ENCODE data around the gene RHD.
A peak's percentile ranks its signal among the peaks of the same experiment; 100 is the strongest.
"Not testable (repeated sequence)": the region's sequence is repeated elsewhere in the genome, so short reads cannot be mapped to it uniquely, and the experiment has no call there.

Gene RHD

DNA sequence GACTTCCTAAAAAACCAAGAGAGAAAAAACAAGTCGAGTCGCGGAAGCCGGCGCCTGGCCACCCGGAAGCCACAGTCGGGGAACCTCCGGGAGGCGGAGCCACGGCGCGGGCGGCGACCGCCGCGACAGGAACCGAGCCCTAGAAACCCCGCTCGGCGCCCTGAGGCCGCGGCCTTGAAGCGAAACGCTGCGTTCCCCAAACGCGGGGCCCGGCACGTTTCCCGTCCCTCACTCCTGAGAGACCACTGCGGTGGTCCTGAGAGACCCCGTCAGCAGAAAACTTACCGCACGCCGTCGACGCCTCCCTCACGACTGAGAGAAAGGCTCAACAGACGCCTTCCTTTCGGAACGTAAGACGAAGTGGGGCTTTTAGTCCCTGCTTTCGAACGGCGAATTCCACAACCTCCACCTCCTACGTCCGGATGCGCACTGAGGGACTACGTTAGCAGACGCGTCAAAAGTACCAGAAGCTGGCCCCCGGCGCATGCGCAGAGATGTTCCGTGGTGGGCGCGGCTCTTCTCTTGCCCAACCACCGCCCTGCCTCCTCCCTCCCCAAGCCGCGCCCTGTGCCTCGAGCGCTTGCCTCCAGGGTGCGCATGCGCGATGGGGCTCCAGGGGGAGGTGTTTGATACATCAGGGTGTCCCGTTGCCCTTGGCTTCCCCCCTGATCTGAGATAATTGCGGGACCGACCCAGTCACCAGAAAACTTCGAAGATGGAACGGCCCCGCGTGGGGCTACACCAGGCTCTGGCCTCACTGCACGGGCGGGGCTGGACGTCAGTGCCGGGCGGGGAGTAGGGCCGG lies 25.1 kb upstream of the RHD start, which contains the start of gene RSRP1:
Gene RSRP1 (minus strand): TSS at position 431 of the 805 bp plus-strand sequence. CDS start 491 bp downstream, outside the sequence.
- H3K9me3 Mint-ChIP-seq: no peaks in the 10 kb centered on the region
- no peaks in the 10 kb centered on the region for H3K27me3 Mint-ChIP-seq (ENCODE audit: low read depth)
- peak within 1 kb of the TSS; percentile 98 for H3K27ac Mint-ChIP-seq
- peak within 1 kb of the TSS; percentile 98 for H3K4me3 Mint-ChIP-seq
- peaks cover 40% of the 10 kb centered on the region for H3K4me1 Mint-ChIP-seq (ENCODE audit: low read depth)
- peaks cover 49% of the 10 kb centered on the region for H3K36me3 Mint-ChIP-seq (ENCODE audit: low read depth)

DNA sequence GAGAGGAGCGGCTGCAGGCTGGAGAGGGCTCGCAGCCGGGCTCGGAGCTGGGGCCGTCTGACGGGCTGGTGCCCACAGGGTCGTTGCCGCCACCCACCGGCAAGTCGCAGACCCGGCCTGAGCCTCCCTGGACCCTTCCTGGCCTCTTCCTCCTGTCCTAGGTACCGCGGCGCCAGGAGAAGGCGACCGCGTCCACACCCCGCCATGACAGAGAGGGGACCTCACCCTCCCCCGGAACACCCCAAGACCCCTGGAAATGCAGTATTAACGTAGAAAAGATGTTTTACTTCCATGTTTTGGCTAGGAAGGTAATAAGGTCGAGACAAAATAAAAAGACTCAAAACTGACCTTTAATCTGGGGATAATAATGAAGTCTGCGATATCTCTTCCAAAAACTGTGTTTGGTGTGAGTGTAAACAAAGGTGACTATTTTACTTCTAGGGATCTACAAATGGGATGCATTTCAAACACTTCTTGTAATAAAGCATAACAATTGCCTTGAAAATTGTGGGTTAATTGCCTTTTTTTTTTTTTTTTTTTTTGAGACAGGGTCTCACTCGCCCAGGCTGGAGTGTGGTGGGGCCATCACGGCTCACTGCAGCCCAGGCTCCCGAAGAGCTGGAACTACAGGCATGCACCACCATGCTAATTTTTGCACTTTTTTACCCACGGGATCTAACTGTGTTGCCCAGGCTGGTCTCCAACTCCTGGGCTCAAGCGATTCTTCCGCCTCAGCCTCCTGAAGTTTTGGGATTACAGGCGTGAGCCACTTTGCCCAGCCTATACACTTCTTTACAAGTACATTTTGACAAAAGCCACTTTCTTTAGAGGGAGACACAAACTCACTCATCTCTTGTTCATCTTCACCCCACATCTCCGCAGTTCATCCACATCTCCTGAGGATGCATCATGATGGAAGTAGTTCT lies 24.2 kb upstream of the RHD start:
- no peaks in the 10 kb centered on the region for H3K27me3 Mint-ChIP-seq (ENCODE audit: low read depth)
- H3K4me1 Mint-ChIP-seq (ENCODE audit: low read depth): peaks cover 37% of the 10 kb centered on the region
- no peaks in the 10 kb centered on the region for H3K9me3 Mint-ChIP-seq
- H3K4me3 Mint-ChIP-seq: peak overlapping the region; percentile 98
- peaks cover 42% of the 10 kb centered on the region for H3K36me3 Mint-ChIP-seq (ENCODE audit: low read depth)
- H3K27ac Mint-ChIP-seq: peak overlapping the region; percentile 72

DNA sequence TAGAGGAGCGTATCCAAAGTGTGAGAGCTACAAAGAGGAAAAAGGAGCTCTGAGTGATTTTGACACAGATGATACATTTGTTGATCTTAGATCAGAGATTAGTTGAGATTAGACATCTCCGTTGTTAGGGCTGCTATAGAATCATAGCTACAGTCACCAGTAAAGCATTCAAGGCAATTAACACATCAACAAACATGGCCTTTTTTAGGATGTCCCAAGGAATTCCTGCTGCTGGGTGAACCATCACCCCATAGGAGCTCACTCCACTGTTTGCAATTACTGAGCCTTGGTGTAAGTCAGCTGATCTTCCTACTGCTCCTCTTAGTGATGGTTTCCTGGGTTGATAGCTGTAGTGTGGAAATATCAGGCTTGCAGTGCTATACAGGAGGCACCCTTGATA lies 18.4 kb upstream of the RHD start:
- Mint-ChIP-seq H3K27ac (no peak overlapping the region), H3K4me3 (no peak overlapping the region), H3K9me3 (no peaks in the 10 kb centered on the region), H3K27me3 (ENCODE audit: low read depth) (no peaks in the 10 kb centered on the region), H3K36me3 (ENCODE audit: low read depth) (peaks cover 3% of the 10 kb centered on the region), H3K4me1 (ENCODE audit: low read depth) (no peaks in the 10 kb centered on the region)

DNA sequence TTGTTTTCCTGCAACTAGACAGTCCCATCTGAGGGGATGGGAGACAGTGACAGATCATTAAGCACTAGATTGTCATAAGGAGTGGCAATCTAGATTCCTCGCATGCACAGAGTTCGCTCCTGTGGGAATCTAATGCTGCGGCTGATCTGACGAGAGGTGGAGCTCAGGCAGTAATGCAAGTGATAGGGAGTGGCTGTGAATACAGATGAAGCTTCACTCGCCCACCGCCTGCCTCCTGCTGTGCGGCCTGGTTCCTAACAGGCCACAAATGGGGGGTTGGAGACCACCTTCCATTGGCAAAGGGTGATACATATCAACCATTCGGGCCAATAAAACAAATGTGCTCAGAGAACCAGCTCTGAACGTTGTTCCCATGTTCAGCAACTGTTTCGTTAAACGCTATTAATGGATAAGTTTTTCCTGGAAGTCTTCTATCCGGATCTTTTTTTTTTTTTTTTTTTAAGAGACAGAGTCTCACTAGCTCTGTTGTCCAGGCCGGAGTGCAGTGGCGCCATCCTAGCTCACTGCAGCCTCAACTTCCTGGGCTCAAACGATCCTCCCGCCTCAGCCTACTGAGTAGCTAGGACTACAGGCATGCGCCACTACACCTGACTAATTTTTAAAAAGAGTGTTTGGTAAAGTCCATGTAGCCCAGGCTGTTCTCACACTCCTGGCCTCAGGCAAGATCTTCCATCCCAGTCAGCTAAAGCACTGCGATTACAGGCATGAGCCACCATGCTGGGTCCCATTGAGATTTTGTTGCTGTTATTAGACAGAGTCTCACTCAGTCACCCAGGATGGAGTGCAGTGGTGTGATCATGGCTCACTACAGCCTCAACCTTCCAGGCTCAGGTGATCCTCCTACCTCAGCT lies 16.4 kb upstream of the RHD start:
- Mint-ChIP-seq H3K9me3 (no peaks in the 10 kb centered on the region), H3K27ac (no peak overlapping the region), H3K36me3 (ENCODE audit: low read depth) (peaks cover 3% of the 10 kb centered on the region), H3K4me3 (no peak overlapping the region), H3K27me3 (ENCODE audit: low read depth) (no peaks in the 10 kb centered on the region), H3K4me1 (ENCODE audit: low read depth) (peaks cover 12% of the 10 kb centered on the region)

DNA sequence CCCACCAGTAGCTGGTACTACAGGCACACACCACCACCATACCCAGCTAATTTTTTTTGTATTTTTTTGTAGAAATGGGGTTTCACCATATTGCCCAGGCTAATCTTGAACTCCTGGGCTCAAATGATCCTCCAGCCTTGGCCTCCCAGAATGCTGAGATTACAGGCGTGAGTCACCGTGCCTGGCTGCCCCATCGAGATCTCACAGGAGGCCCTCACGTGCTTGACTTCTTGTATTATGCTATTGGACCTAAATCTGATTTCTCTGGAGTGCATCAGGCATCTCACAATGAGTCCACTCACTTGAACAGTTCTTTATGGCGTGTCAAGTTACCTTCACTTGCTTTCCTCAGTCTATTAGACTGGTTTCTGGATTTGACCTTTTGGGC lies 15.7 kb upstream of the RHD start:
- Mint-ChIP-seq H3K4me3 (no peak overlapping the region), H3K9me3 (no peaks in the 10 kb centered on the region), H3K36me3 (ENCODE audit: low read depth) (peaks cover 3% of the 10 kb centered on the region), H3K27ac (no peak overlapping the region), H3K4me1 (ENCODE audit: low read depth) (peaks cover 14% of the 10 kb centered on the region), H3K27me3 (ENCODE audit: low read depth) (no peaks in the 10 kb centered on the region)

DNA sequence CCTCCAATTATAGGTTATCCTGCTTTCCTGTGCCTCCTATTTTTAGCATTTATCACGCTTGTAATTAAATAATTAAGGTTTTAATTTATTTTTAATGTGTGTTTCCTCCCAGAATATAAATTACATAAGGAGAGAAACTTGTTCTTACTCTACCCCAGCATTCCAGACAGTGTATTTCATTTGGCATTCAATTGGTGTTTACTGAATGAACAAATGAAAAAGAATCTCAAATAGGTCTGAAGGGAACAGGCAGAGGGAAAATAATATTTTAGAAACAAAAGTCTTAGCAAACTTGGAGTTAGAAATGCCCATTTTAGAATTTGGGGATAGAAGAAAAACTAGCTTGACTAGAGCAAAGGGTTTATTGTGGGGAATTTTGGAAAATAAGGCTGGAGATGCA lies 15.1 kb upstream of the RHD start:
- Mint-ChIP-seq H3K27ac (no peak overlapping the region), H3K36me3 (ENCODE audit: low read depth) (peaks cover 5% of the 10 kb centered on the region), H3K4me3 (no peak overlapping the region), H3K27me3 (ENCODE audit: low read depth) (no peaks in the 10 kb centered on the region), H3K9me3 (no peaks in the 10 kb centered on the region), H3K4me1 (ENCODE audit: low read depth) (peaks cover 14% of the 10 kb centered on the region)

DNA sequence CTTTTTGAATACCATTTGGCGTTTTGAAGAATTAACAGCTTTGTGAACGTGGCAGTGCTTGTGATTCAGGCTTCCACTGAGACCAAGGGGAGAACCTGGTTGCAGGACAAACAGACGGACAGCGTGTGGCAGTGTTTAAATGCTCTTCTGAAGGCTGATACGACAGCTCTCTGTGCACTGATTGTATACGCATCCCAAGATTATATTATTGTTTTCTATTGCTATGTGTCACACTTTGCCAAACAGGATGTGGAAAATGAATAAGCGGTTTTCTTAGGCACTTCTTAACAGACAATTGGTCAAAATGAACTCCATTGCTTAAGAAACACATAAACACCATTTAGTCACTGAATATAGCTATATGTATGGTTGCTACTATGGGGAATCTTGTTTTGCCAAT lies 12.5 kb upstream of the RHD start:
- Mint-ChIP-seq H3K36me3 (ENCODE audit: low read depth) (peaks cover 13% of the 10 kb centered on the region), H3K4me1 (ENCODE audit: low read depth) (peaks cover 14% of the 10 kb centered on the region)
- not testable (repeated sequence) for H3K9me3 Mint-ChIP-seq; H3K27me3 Mint-ChIP-seq (ENCODE audit: low read depth); H3K27ac Mint-ChIP-seq; H3K4me3 Mint-ChIP-seq

DNA sequence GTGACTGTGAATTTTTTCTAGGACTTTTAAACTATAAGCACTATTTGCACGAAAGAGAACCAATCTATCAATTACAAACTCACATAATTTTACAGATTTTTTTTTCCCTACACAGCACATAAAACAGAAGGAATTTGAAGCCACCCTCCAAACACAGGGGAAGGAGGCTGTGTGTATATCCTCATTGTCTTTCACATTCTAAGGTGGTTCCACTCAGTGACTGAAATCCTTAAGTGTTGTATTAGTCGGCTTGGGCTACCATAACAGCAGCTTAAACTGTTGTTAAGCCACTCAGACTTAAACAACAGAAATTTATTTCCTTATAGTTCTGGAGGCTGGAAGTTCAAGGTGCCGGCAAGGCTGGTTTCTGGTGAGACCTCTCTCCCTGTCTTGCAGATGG lies 12.0 kb upstream of the RHD start:
- H3K4me1 Mint-ChIP-seq (ENCODE audit: low read depth): peaks cover 14% of the 10 kb centered on the region
- H3K27ac Mint-ChIP-seq; H3K27me3 Mint-ChIP-seq (ENCODE audit: low read depth); H3K4me3 Mint-ChIP-seq; H3K9me3 Mint-ChIP-seq: not testable (repeated sequence)
- H3K36me3 Mint-ChIP-seq (ENCODE audit: low read depth): peaks cover 13% of the 10 kb centered on the region

DNA sequence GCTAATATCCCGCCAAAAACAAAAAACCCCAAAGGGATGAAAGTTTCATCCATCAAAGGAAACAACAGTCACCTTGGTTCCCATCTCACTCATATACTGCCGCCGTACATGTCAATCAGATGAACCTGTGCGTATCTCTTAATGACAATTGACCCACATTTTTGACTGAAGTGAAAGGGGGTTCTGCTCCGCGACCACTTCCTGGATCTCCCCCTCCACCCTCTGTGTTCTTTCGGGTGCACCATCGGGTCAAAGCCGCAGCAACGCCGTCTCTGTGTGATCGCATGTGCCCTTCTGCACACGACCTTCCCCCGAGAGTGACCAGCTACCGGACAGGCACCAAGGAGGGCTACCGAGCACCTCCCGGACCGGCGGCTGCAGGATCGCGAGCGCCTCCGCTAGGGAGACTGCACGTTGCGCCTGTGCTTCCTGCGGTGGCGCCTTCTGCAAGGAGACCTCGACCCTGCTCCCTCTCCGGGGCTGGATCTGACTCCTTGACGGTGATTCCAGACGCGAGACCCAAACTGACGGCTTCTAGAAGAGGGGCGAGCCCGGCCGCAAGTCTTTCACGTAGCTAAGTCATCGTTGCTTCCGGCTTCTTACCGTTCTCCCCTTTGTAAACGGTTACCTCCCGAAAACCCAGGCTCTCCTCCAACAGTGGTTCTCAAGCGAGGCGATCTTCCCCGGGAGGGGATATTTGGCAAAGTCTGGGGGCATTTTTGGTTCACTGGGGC lies 5.6 kb upstream of the RHD start:
- Mint-ChIP-seq H3K27ac (peak overlapping the region; percentile 92), H3K36me3 (ENCODE audit: low read depth) (peaks cover 15% of the 10 kb centered on the region), H3K4me3 (peak overlapping the region; percentile 96)
- H3K27me3 Mint-ChIP-seq (ENCODE audit: low read depth); H3K4me1 Mint-ChIP-seq (ENCODE audit: low read depth); H3K9me3 Mint-ChIP-seq: not testable (repeated sequence)

DNA sequence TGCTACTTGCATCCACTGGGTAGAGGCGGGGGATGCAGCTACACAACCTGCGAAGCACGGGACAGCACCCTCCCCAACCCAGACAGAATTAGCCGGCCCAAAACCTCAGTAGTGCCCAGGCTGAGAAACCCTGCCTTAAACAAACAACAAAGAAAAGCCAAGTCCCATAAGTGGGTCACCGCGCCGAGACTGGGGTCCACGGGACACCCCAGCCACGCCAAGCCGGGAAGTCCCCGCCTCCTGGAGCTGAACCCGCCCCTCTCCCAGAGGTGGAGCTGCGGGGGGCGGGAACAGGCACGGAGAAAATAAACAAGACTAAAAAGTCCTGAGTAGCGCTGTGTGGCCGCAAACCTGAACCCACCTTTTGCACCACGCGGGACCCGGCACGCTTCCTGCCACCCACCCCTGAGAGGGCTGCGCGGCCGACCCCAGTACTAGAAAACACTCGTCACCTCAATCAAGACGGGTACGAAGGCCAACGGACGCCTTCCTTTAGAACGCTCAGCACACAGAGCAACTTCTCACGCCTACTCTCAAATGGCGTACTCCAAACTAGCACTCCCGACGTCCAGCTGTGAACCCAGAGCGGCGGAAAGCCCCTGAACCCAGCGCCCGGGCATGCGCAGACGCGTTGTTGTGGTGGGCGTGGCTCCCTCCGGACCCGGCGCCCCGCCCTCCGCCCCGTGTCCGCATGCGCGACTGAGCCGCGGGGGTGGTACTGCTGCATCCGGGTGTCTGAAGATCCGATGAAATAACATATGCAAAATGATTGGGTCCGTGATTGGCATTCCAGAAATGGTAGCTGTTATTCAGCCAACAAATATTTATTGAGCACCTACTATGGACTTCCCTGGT lies 4.8 kb upstream of the RHD start:
- H3K27me3 Mint-ChIP-seq (ENCODE audit: low read depth); H3K4me1 Mint-ChIP-seq (ENCODE audit: low read depth); H3K9me3 Mint-ChIP-seq: not testable (repeated sequence)
- H3K36me3 Mint-ChIP-seq (ENCODE audit: low read depth): peaks cover 10% of the 10 kb centered on the region
- peak overlapping the region; percentile 71 for H3K27ac Mint-ChIP-seq
- peak overlapping the region; percentile 76 for H3K4me3 Mint-ChIP-seq

DNA sequence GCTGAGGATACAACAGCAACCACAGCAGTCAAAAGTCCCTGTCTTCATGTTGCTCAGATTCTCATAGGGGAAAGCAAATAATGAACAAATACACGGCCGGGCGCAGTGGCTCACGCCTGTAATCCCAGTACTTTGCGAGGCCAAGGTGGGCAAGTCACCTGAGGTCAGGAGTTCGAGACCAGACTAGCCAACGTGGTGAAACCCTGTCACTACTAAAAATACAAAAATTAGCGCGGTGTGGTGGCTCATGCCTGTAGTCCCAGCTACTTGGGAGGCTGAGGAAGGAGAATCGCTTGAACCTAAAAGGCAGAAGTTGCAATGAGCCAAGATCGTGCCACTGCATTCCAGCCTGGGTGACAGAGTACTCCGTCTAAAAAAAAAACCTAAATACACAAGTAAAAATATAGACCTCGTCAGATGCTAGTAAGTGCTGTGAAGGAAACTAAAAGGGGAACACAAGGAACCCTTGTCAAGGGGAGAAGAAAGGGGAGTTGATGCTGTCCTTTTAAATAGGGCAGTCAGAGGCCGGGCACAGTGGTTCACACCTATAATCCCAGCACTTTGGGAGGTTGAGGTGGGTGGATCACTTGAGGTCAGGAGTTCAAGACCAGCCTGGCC lies 4.1 kb upstream of the RHD start:
- Mint-ChIP-seq H3K27ac (peak overlapping the region; percentile 71), H3K4me3 (peak overlapping the region; percentile 76)
- H3K4me1 Mint-ChIP-seq (ENCODE audit: low read depth); H3K27me3 Mint-ChIP-seq (ENCODE audit: low read depth); H3K36me3 Mint-ChIP-seq (ENCODE audit: low read depth); H3K9me3 Mint-ChIP-seq: not testable (repeated sequence)

DNA sequence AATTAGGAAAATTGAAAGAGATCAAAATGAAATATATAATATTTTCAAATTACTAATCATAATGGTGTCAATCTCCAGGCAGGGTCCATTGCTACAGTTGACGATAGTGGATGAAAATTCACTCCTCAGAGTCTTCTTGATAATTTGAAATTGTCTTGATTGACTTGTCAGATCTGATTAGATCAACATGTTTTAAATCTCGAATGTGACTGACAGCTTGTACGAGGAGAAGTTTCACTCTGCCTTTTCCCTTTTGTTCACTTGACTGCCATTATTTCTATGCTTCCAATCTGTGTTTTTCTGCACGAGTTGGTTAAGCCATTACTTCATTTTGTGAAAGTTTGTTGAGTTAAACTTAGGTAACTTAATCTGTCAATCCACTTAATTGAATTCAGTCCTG lies 3.3 kb downstream of the RHD start:
- not testable (repeated sequence) for H3K27ac Mint-ChIP-seq; H3K36me3 Mint-ChIP-seq (ENCODE audit: low read depth); H3K9me3 Mint-ChIP-seq; H3K27me3 Mint-ChIP-seq (ENCODE audit: low read depth); H3K4me1 Mint-ChIP-seq (ENCODE audit: low read depth); H3K4me3 Mint-ChIP-seq

DNA sequence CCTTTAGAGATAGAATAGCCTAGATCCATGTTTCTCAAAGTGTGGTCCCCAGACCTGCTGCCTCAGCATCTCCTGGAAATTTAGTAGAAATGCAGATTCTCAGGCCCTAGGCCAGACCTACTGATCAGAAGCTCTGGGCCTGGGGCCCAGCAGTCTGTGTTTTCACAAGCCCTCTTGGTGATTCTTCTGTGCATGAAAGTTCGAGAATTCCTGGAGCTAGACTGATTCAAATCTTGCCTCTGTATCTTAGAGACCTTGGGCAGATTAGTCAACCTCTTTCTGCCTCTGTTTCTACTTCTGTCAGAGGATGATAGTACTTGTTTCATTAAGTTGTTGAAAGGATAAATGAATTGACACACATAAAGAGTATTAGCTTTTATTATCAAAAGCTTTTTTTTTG lies 5.0 kb downstream of the RHD start:
- not testable (repeated sequence) for H3K9me3 Mint-ChIP-seq; H3K27me3 Mint-ChIP-seq (ENCODE audit: low read depth); H3K27ac Mint-ChIP-seq; H3K4me3 Mint-ChIP-seq; H3K4me1 Mint-ChIP-seq (ENCODE audit: low read depth); H3K36me3 Mint-ChIP-seq (ENCODE audit: low read depth)
